AG04450 (cell line): ENCODE data around the gene OPN4. TPM values are rescaled to one million over a fixed set of nuclear protein-coding genes. Genes with fewer than 3 reads are reported as not detected.
"Not testable (repeated sequence)": the region's sequence is repeated elsewhere in the genome, so short reads cannot be mapped to it uniquely, and the experiment has no call there.

Source experiments
- CTCF ChIA-PET: fragments of 300-600, 350-600 bp; formaldehyde crosslinking; extraction: SDS; loops from one replicate; lab custom pipeline; 2022; ENCODE audit warnings: antibody characterized with exemption, inconsistent platforms; lab: Charles Lee
- POLR2A ChIA-PET: fragments of 350-600 bp; formaldehyde crosslinking; extraction: SDS; loops from one replicate; lab custom pipeline; 2021; ENCODE audit warnings: antibody characterized with exemption, inconsistent platforms; lab: Yijun Ruan, JAX
- DNase-seq: peaks from one replicate; pipeline ENCODE4 v3.0.0-alpha.2; 2011; ENCODE audit warnings: low read depth, low spot score
- H3K27ac ChIP-seq: one replicate; pipeline ENCODE4 v1.5.1; 2012; ENCODE audit warnings: low read depth, low read length, control low read depth
- H3K27me3 ChIP-seq: one replicate; pipeline ENCODE4 v1.6.0; 2012; ENCODE audit warnings: low read length; ENCODE audit not compliant: control insufficient read depth, insufficient read depth
- H3K4me3 ChIP-seq: 2 replicates; pipeline ENCODE4 v1.5.1; 2011; ENCODE audit warnings: mild to moderate bottlenecking, low read depth, low read length, control low read depth
- H3K9me3 ChIP-seq: 2 replicates; pipeline ENCODE4 v1.5.1; 2012; ENCODE audit warnings: low read length; ENCODE audit not compliant: control insufficient read depth, insufficient read depth
- CTCF ChIP-seq: IDR thresholded peaks from 2 replicates; pipeline ENCODE4 v1.5.1; 2011; ENCODE audit warnings: low read depth, low read length, control low read depth, inconsistent platforms
- polyA plus RNA-seq: library from polyadenylated mRNA; depleted of rRNA; stranded (reverse); fragments of >200 nt; gene quantifications from 2 replicates; pipeline ENCODE4 v1.2.3, GENCODE V29; 2011

OPN4 gene
- polyA plus RNA-seq, 1 experiment = not detected

DNA sequence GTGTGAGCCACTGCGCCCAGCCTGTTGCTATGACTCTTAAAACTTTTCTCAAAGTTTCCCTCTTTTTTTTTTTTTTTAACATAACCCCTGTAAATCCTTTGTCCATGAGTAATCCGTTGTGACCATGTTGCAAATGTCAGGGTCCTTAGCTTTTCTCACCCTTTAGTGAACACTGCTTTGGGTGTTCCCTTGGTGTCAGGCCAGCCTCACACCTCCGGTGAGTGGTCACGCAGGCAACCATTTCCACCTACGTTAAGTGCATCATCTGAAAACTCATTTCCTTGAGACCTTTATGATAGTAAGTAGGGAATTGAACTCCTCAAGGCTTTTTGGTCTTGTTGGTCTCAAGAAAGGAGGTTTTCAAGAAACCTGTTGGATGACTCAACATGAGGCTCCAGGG lies 41.3 kb upstream of the OPN4 start:
- no peak overlapping the region for H3K27ac ChIP-seq
- ChIA-PET POLR2A (no interaction called here), CTCF (interaction anchor here (1.3 kb wide), 1 partner anchor 28 kb away, joined by 3 read pairs; no protein-coding TSS in a partner anchor)
- no peak for TF ChIP-seq CTCF
- no peaks in the 10 kb centered on the region for H3K27me3 ChIP-seq
- H3K4me3 ChIP-seq = no peak overlapping the region
- DNase-seq = no peak
- H3K9me3 ChIP-seq = no peaks in the 10 kb centered on the region

DNA sequence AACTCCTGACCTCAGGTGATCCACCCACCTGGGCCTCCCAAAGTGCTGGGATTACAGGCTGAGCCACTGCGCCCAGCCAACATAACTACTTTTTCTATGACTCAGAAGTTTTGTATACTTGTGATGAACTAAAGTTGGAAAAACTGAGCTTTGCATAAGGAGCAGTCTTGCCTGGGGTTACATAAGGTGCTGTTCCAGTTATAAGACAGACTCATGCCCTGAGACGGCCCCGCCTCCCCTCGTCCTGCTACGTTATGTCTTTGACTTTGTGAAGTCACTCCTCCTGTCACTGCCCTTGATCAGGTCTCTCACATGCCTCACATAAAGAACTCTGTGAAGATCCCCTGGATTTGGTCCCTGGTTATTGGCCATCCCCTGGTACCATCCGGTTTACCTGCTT lies 40.4 kb upstream of the OPN4 start:
- DNase-seq = no peak
- no peaks in the 10 kb centered on the region for H3K27me3 ChIP-seq
- CTCF ChIA-PET = interaction anchor here (0.6 to 1.3 kb wide), 2 partner anchors 13 to 28 kb away, joined by 3 read pairs; no protein-coding TSS in a partner anchor
- POLR2A ChIA-PET = no interaction called here
- H3K27ac ChIP-seq = no peak overlapping the region
- H3K9me3 ChIP-seq = no peaks in the 10 kb centered on the region
- H3K4me3 ChIP-seq = no peak overlapping the region
- no peak for TF ChIP-seq CTCF

DNA sequence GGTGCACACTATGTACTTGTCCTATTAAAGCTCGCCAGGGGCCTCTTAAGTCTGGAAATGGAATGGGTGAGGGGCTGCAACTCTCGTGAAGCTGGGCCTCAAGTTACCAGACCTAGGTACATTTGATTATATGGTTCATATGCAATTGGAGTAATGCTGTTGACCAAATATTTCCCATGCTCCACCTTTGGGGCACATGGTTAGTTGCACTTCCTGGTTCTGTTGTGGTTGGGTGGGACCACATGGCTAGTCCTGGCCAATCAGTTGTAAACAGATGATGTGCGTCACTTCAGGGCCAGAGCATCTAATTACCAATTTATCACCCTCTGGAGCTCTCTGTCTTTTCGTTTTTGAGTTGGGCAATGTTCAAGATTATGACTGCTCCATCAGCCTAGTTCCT lies 39.5 kb upstream of the OPN4 start:
- Histone ChIP-seq H3K27ac (no peak overlapping the region), H3K9me3 (no peaks in the 10 kb centered on the region), H3K4me3 (no peak overlapping the region), H3K27me3 (no peaks in the 10 kb centered on the region)
- TF ChIP-seq CTCF = no peak
- DNase-seq = no peak
- ChIA-PET CTCF (interaction anchor here (0.5 kb wide), 1 partner anchor 324 kb away, joined by 5 read pairs; no protein-coding TSS in a partner anchor), POLR2A (no interaction called here)

- H3K27ac ChIP-seq, POLR2A ChIA-PET, H3K4me3 ChIP-seq, H3K9me3 ChIP-seq, DNase-seq, CTCF ChIA-PET, H3K27me3 ChIP-seq: not testable (repeated sequence)
Observed at GRCh38 chr10:86617278-86617677, 37.1 kb upstream of the OPN4 start.

GRCh38 chr10:86628311-86628710 lies 26.0 kb upstream of the OPN4 start:
- no peak for TF ChIP-seq CTCF
- CTCF ChIA-PET = interaction anchor here (1.0 kb wide), 1 partner anchor 65 kb away, joined by 3 read pairs; no protein-coding TSS in a partner anchor
- H3K4me3 ChIP-seq = no peak overlapping the region

More at GRCh38 chr10:86628311-86628710, 26.0 kb upstream of the OPN4 start:
- no peaks in the 10 kb centered on the region for H3K9me3 ChIP-seq
- H3K27me3 ChIP-seq = no peaks in the 10 kb centered on the region
- POLR2A ChIA-PET = no interaction called here
- no peak overlapping the region for H3K27ac ChIP-seq
- DNase-seq = no peak
